GM12878 (cell line): ENCODE results near the gene IQGAP2. TPM values are rescaled to one million over a fixed set of nuclear protein-coding genes. Genes with fewer than 3 reads are reported as not detected.

Source experiments
- ATAC-seq: fragments of 200-7000 bp; cut with Tn5 transposase; 3 replicates; pipeline ENCODE4 v1.9.1; 2020; ENCODE audit warnings: mild to moderate bottlenecking, moderate library complexity
- BruUV-seq: library from RNA; stranded (reverse); fragments of 400-500 nt; replicated peaks from 2 replicates; lab custom pipeline; 2021; lab: Mats Ljungman, UMichigan
- CTCF ChIA-PET: fragments of 300-600 bp; sonication (Branson Sonifier 250); formaldehyde crosslinking; extraction: SDS; loops from one replicate; lab custom pipeline; 2021; ENCODE audit warnings: inconsistent platforms; lab: Yijun Ruan, JAX
- POLR2A ChIA-PET: fragments of 350-600 bp; formaldehyde crosslinking; extraction: SDS; loops from one replicate; lab custom pipeline; 2021; ENCODE audit warnings: inconsistent platforms; lab: Charles Lee
- RAD21 ChIA-PET: fragments of 300-600 bp; sonication (Branson Sonifier 250); formaldehyde crosslinking; loops from one replicate; lab custom pipeline; 2023; ENCODE audit warnings: antibody characterized with exemption; ENCODE audit not compliant: unreplicated experiment; lab: Charles Lee
- SMC1A ChIA-PET: fragments of 300-600 bp; sonication (Branson Sonifier 250); formaldehyde crosslinking; loops from one replicate; lab custom pipeline; 2023; ENCODE audit not compliant: unreplicated experiment, uncharacterized antibody; lab: Charles Lee
- DNase-seq: peaks from one replicate; pipeline ENCODE4 v3.0.0-alpha.2; 2011; ENCODE audit warnings: low read depth, low spot score
- FAIRE-seq: peaks from 3 replicates; lab custom pipeline; 2011; peaks lifted over from hg19 to GRCh38; lab: Jason Lieb, UNC
- H2AFZ ChIP-seq: 2 replicates; pipeline ENCODE4 v1.6.0; 2011; ENCODE audit warnings: low read depth, low read length, control low read depth; ENCODE audit not compliant: control insufficient read depth
- H3K27ac ChIP-seq: 2 replicates; pipeline ENCODE4 v1.5.1; 2011; ENCODE audit warnings: control low read depth; ENCODE audit not compliant: control insufficient read depth, insufficient read depth
- H3K27me3 ChIP-seq, 2 experiments: replicated peaks in 1 of 2; 2 replicates each; pipeline versions ENCODE4 v1.6.0 to v1.6.1; 2011; ENCODE audit warnings: low read length in 1 of 2; ENCODE audit not compliant: control insufficient read depth in 2 of 2, insufficient read depth in 2 of 2
- H3K36me3 ChIP-seq, 2 experiments: 2 replicates each; pipeline ENCODE4 v1.5.1; 2011; ENCODE audit warnings: low read length in 1 of 2; ENCODE audit not compliant: control insufficient read depth in 2 of 2, insufficient read depth in 2 of 2
- H3K4me1 ChIP-seq: 2 replicates; pipeline ENCODE4 v1.6.1; 2011; ENCODE audit warnings: mild to moderate bottlenecking, low read length, moderate library complexity, mixed read lengths; ENCODE audit not compliant: control insufficient read depth, insufficient read depth
- H3K4me2 ChIP-seq: 2 replicates; pipeline ENCODE4 v1.6.0; 2011; ENCODE audit warnings: control low read depth; ENCODE audit not compliant: control insufficient read depth, insufficient read depth
- H3K4me3 ChIP-seq: fragments of 200-600 bp; sonication (generic); 2 replicates; pipeline ENCODE4 v1.5.1; 2016
- H3K79me2 ChIP-seq: 2 replicates; pipeline ENCODE4 v1.6.0; 2011; ENCODE audit warnings: low read length; ENCODE audit not compliant: control insufficient read depth, insufficient read depth
- H3K9ac ChIP-seq: 2 replicates; pipeline ENCODE4 v1.8.0; 2011; ENCODE audit warnings: low read length, control low read depth, mixed read lengths; ENCODE audit not compliant: control insufficient read depth, insufficient read depth
- H3K9me3 ChIP-seq: replicated peaks from 3 replicates; pipeline ENCODE4 v1.5.1; 2011; ENCODE audit warnings: mild to moderate bottlenecking, low read length; ENCODE audit not compliant: control insufficient read depth, insufficient read depth
- H4K20me1 ChIP-seq: 2 replicates; pipeline ENCODE4 v1.6.0; 2011; ENCODE audit not compliant: control insufficient read depth, insufficient read depth
- ATF3 ChIP-seq: IDR thresholded peaks from 2 replicates; pipeline ENCODE4 v1.6.1; 2011; ENCODE audit warnings: low read depth, mild to moderate bottlenecking, low read length, moderate library complexity, borderline replicate concordance; ENCODE audit errors: extremely low read depth
- BHLHE40 ChIP-seq, 2 experiments: fragments of 450-650 bp in 1 of 2; IDR thresholded peaks; 2 replicates each; pipeline ENCODE4 v1.6.1; 2011 to 2017; ENCODE audit warnings: low read depth in 2 of 2, borderline replicate concordance in 1 of 2, improper control_type of control experiment in 1 of 2, low read length in 1 of 2, mild to moderate bottlenecking in 1 of 2
- CEBPB ChIP-seq, 2 experiments: fragments of 150-350 bp in 1 of 2; IDR thresholded peaks; 2 replicates each; pipeline ENCODE4 v1.6.1; 2012 to 2014; ENCODE audit warnings: low read depth in 2 of 2, low read length in 2 of 2, borderline replicate concordance in 1 of 2, inconsistent platforms in 1 of 2
- DPF2 ChIP-seq: fragments of 450-650 bp; IDR thresholded peaks from 2 replicates; pipeline ENCODE4 v1.6.1; 2017; ENCODE audit warnings: mild to moderate bottlenecking
- E4F1 ChIP-seq: fragments of 450-650 bp; IDR thresholded peaks from 2 replicates; pipeline ENCODE4 v1.6.1; 2018; ENCODE audit warnings: borderline replicate concordance, mild to moderate bottlenecking; ENCODE audit not compliant: partially characterized antibody
- HSF1 ChIP-seq: fragments of 150-350 bp; IDR thresholded peaks from 2 replicates; pipeline ENCODE4 v1.6.1; 2014; ENCODE audit warnings: mild to moderate bottlenecking, low read depth, low read length
- IRF4 ChIP-seq: IDR thresholded peaks from 2 replicates; pipeline ENCODE4 v1.6.1; 2011; ENCODE audit warnings: low read depth, low read length
- KLF5 ChIP-seq: fragments of 450-650 bp; IDR thresholded peaks from 2 replicates; pipeline ENCODE4 v1.6.1; 2014; ENCODE audit warnings: mild to moderate bottlenecking; ENCODE audit not compliant: partially characterized antibody
- NR2F1 ChIP-seq: fragments of 450-650 bp; conservative IDR thresholded peaks from 2 replicates; pipeline ENCODE4 v1.6.1; 2017; ENCODE audit warnings: mild to moderate bottlenecking
- RELA ChIP-seq: fragments of 450-650 bp; IDR thresholded peaks from 2 replicates; pipeline ENCODE4 v1.8.0; 2014; ENCODE audit warnings: borderline replicate concordance; ENCODE audit not compliant: partially characterized antibody
- SREBF2 ChIP-seq: IDR thresholded peaks from 2 replicates; pipeline ENCODE4 v1.6.1; 2012; ENCODE audit warnings: mild to moderate bottlenecking, low read length
- SRF ChIP-seq, 2 experiments: IDR thresholded peaks; 2 replicates each; pipeline ENCODE4 v1.6.1; 2011; ENCODE audit warnings: low read depth in 2 of 2, low read length in 2 of 2, mild to moderate bottlenecking in 1 of 2, moderate library complexity in 1 of 2
- TARDBP ChIP-seq: IDR thresholded peaks from 2 replicates; pipeline ENCODE4 v1.6.1; 2016; ENCODE audit warnings: borderline replicate concordance
- ZBTB33 ChIP-seq: fragments of 450-650 bp; IDR thresholded peaks from 2 replicates; pipeline ENCODE4 v1.6.1; 2017; ENCODE audit warnings: mild to moderate bottlenecking
- ZNF24 ChIP-seq: fragments of 450-650 bp; IDR thresholded peaks from 2 replicates; pipeline ENCODE4 v1.6.1; 2017; ENCODE audit warnings: antibody characterized with exemption, mild to moderate bottlenecking
- WGBS: methylation state at CpG from one replicate; pipeline ENCODE4 v1.1.6; 2016; ENCODE audit warnings: low lambda C conversion rate; ENCODE audit not compliant: insufficient replicate concordance, insufficient coverage; ENCODE audit errors: missing lambda C conversion rate; 5-methylcytosine and 5-hydroxymethylcytosine counted together
- in situ Hi-C: fragments of 300-500 bp; cut with MboI; formaldehyde crosslinking; loops from 9 replicates; pipeline ENCODE4 v1.14.3; 2018; ENCODE audit warnings: mixed read lengths
- intact Hi-C: fragments of 100-400 bp; cut with micrococcal nuclease; formaldehyde crosslinking; loops from one replicate; pipeline ENCODE4 v1.14.2; 2022; ENCODE audit not compliant: unreplicated experiment
- polyA plus RNA-seq, 11 experiments: library from polyadenylated mRNA; depleted of rRNA in 4 of 11; unstranded in 6 of 11; stranded (reverse) in 5 of 11; fragments of >200 nt; fragmentation: Nextera tagmentation in 4 of 11; fragmentation: Illumina TruSeq in 1 of 11; extraction: Ambion mirVana in 4 of 11; extraction: Trizol in 1 of 11; gene quantifications; 1 replicate in 1 of 11; 2 replicates in 10 of 11; pipeline versions ENCODE4 v1.2.1 to v1.2.3, GENCODE V29; 2011 to 2016; ENCODE audit warnings: inconsistent platforms in 2 of 11, missing spikeins in 2 of 11, low read depth in 1 of 11
- total RNA-seq, 4 experiments: library from RNA; depleted of rRNA in 3 of 4; stranded (reverse); fragments of >200 nt in 3 of 4; fragmentation: Illumina TruSeq in 1 of 4; extraction: Trizol in 1 of 4; gene quantifications; 2 replicates each; pipeline versions ENCODE4 v1.2.1 to v1.2.3, GENCODE V29; 2013 to 2021

IQGAP2 gene
- total and polyA plus RNA-seq, 10 of the 15 experiments (the other 5 are each of a cell fraction or from before 2014, with no cell fraction given): 14.5 to 41.4 (median 21.8) TPM

GRCh38 chr5:76637490-76637889, 234.4 kb downstream of the IQGAP2 start (continued):
- TF ChIP-seq DPF2 (no peak), SRF (IDR thresholded peaks at IDR 0.05; ENCODE audit: low read depth in 2 of 2, low read length in 2 of 2) (no peak), TARDBP (no peak), KLF5 (no peak)

GRCh38 chr5:76638479-76638878, 235.4 kb downstream of the IQGAP2 start:
- intact Hi-C loops: no loop called here
- Histone ChIP-seq H3K9me3 (no peaks in the 10 kb centered on the region), H3K27ac (peak overlapping the region; percentile 4; the same call in 1 of the 2 replicates), H3K9ac (no peak overlapping the region), H2AFZ (peak overlapping the region; percentile 63), H3K4me3 (no peak overlapping the region), H3K79me2 (no peaks in the 10 kb centered on the region), H3K27me3 (no peaks in the 10 kb centered on the region), H3K36me3 (no peaks in the 10 kb centered on the region), H3K4me1 (peaks cover 11% of the 10 kb centered on the region; the same call in 1 of the 2 replicates), H4K20me1 (no peaks in the 10 kb centered on the region), H3K4me2 (peak overlapping the region; percentile 76)
- FAIRE-seq (peak; percentile 68), DNase-seq (peak; percentile 11), ATAC-seq (peak; percentile 81)
- ChIA-PET CTCF (interaction anchor here (0.6 to 2.6 kb wide), 16 partner anchors 10 to 439 kb away, joined by 3 to 30 read pairs (median 3); partner anchors contain the start of gene IQGAP2), POLR2A (interaction anchor here (1.1 to 2.3 kb wide), 3 partner anchors 12 to 235 kb away, joined by 3 to 6 read pairs (median 6); partner anchors contain the start of gene IQGAP2), RAD21 (interaction anchor here (0.7 to 2.6 kb wide), 10 partner anchors 23 to 922 kb away, joined by 3 to 18 read pairs (median 4); no protein-coding TSS in a partner anchor), SMC1A (interaction anchor here (0.7 to 2.2 kb wide), 16 partner anchors 10 to 235 kb away, joined by 3 to 25 read pairs (median 4); partner anchors contain the start of gene F2RL2)
- in situ Hi-C loops: no loop called here
- no TSS peak for BruUV-seq
- WGBS: 95% methylated on average over 1 of the region's 1 CpG
- TF ChIP-seq HSF1 (no peak), ATF3 (no peak), IRF4 (no peak), ZBTB33 (no peak), E4F1 (no peak), ZNF24 (no peak), SREBF2 (no peak), BHLHE40 (IDR thresholded peaks at IDR 0.05; ENCODE audit: borderline replicate concordance in 1 of 2, low read depth in 2 of 2, low read length in 1 of 2) (no peak), NR2F1 (no peak), CEBPB (IDR thresholded peaks at IDR 0.05; ENCODE audit: borderline replicate concordance in 1 of 2, low read depth in 2 of 2, low read length in 2 of 2) (no peak), DPF2 (no peak), RELA (no peak)
